ENCODE data around the gene MACF1. TPM values are rescaled to one million over a fixed set of nuclear protein-coding genes. Genes with fewer than 3 reads are reported as not detected.
A peak's percentile ranks its signal among the peaks of the same experiment; 100 is the strongest.

The MACF1 gene
- total RNA-seq, 1 experiment from 2014 or later = 190 TPM

DNA sequence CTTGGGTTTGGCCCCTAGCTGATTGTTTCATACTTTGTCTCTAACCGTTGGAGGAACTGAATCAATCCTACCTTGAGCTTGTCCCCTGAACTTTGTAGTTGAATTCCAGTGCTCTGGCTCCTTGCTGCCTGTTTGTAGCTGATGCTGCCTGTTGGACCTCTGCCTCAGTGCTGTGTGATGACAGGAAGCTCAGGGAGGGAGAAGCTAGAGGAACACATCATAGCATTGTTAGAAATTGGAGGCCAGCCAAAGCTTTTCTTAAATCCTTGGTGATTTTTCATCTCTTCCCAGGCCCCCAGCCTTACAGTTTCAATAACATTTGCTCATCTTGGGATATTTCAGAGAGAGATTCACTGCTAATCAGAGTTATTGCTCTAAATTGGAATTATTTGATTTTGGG is 34.0 kb downstream of the MACF1 start:
- H4K8ac ChIP-seq (replicated peaks; ENCODE audit: insufficient read length, low read depth, low read length) = no peak overlapping the region

More for the DNA sequence above, 34.0 kb downstream of the MACF1 start:
- Histone ChIP-seq H3K27me3 (ENCODE audit: insufficient read depth, low read length) (no peaks in the 10 kb centered on the region), H3K56ac (ENCODE audit: insufficient read length, low read depth, low read length) (no peak overlapping the region), H3K27ac (ENCODE audit: insufficient read length, low read depth, low read length) (no peak overlapping the region), H4K5ac (ENCODE audit: insufficient read length, low read depth, low read length) (no peak overlapping the region), H3K4me1 (ENCODE audit: insufficient read depth, low read length) (no peaks in the 10 kb centered on the region), H3K4ac (ENCODE audit: low read depth, low read length) (no peak overlapping the region), H2AK5ac (ENCODE audit: insufficient read length, low read length) (no peak overlapping the region), H2BK20ac (ENCODE audit: low read depth, low read length, poor library complexity, severe bottlenecking) (no peak overlapping the region), H4K91ac (ENCODE audit: insufficient read length, low read depth, low read length) (no peak overlapping the region), H4K20me1 (ENCODE audit: control insufficient read depth, insufficient read depth, insufficient read length) (no peaks in the 10 kb centered on the region), H2BK15ac (ENCODE audit: low read depth, low read length) (no peak overlapping the region), H2AFZ (ENCODE audit: low read length) (no peak overlapping the region), H3K9ac (ENCODE audit: extremely low read depth, insufficient read length, low read length) (no peak overlapping the region), H3K14ac (ENCODE audit: insufficient read depth, low read length) (no peak overlapping the region; the same call in 1 of the 2 replicates), H2BK120ac (ENCODE audit: low read depth, low read length, poor library complexity, severe bottlenecking) (no peak overlapping the region), H3K79me2 (ENCODE audit: insufficient read depth, low read length) (peaks cover 4% of the 10 kb centered on the region; the same call in 1 of the 2 replicates), H3K79me1 (ENCODE audit: insufficient read depth, low read depth, low read length, poor library complexity, severe bottlenecking) (peaks cover 2% of the 10 kb centered on the region), H3K23ac (ENCODE audit: insufficient read length, low read depth, low read length) (no peak overlapping the region), H3K9me3 (ENCODE audit: control insufficient read depth, low read depth, low read length) (no peaks in the 10 kb centered on the region), H2BK12ac (ENCODE audit: insufficient read length, low read depth, low read length) (no peak overlapping the region), H3K23me2 (ENCODE audit: insufficient read length, low read depth, low read length, poor library complexity, severe bottlenecking) (no peaks in the 10 kb centered on the region), H3T11ph (ENCODE audit: low read length) (no peak overlapping the region), H2BK5ac (ENCODE audit: insufficient read length, low read length) (no peak overlapping the region), H3K4me2 (ENCODE audit: insufficient read depth, insufficient read length, low read length) (no peak overlapping the region), H3K18ac (ENCODE audit: insufficient read length, low read depth, low read length) (no peak overlapping the region)
- no peak overlapping the region for H3K4me3 Mint-ChIP-seq
- H3K4me1 Mint-ChIP-seq = peaks cover 6 to 12% of the 10 kb centered on the region in 2 experiments; a peak in 2 of 4 replicates
- peaks cover 5 to 6% of the 10 kb centered on the region in 2 experiments; a peak in 4 of 5 replicates for H3K9me3 Mint-ChIP-seq
- H3K27me3 Mint-ChIP-seq (ENCODE audit: low read depth) = no peaks in the 10 kb centered on the region
- WGBS (ENCODE audit: extremely low coverage, insufficient read length, low lambda C conversion rate) = no CpG with 5 or more reads among the region's 1 CpG
- H3K27ac Mint-ChIP-seq = peak overlapping the region in 2 of 3 experiments; percentile 18 to 84; a peak in 5 of 7 replicates
- TF ChIP-seq, protein P1, sequence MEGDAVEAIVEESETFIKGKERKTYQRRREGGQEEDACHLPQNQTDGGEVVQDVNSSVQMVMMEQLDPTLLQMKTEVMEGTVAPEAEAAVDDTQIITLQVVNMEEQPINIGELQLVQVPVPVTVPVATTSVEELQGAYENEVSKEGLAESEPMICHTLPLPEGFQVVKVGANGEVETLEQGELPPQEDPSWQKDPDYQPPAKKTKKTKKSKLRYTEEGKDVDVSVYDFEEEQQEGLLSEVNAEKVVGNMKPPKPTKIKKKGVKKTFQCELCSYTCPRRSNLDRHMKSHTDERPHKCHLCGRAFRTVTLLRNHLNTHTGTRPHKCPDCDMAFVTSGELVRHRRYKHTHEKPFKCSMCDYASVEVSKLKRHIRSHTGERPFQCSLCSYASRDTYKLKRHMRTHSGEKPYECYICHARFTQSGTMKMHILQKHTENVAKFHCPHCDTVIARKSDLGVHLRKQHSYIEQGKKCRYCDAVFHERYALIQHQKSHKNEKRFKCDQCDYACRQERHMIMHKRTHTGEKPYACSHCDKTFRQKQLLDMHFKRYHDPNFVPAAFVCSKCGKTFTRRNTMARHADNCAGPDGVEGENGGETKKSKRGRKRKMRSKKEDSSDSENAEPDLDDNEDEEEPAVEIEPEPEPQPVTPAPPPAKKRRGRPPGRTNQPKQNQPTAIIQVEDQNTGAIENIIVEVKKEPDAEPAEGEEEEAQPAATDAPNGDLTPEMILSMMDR (conservative IDR thresholded peaks at IDR 0.05) = no peak
- H3K36me3 Mint-ChIP-seq (ENCODE audit: insufficient read depth in 1 of 3, low read depth in 3 of 3) = peaks cover 7 to 23% (median 17%) of the 10 kb centered on the region in 3 experiments; a peak in 6 of 7 replicates
- no peak for DNase-seq
